Uterus (tissue), 4 donors: Measurements from ENCODE around the gene EPS8L2. TPM values are rescaled to one million over a fixed set of nuclear protein-coding genes. Genes with fewer than 3 reads are reported as not detected.
A peak's percentile ranks its signal among the peaks of the same experiment; 100 is the strongest.

Source experiments
- DNase-seq, 2 donors: peaks; one replicate each; pipeline ENCODE4 v3.0.0-alpha.2; 2019 to 2020
- H3K27ac ChIP-seq, 2 donors: fragments of 200-600 bp; sonication (generic); 1 replicate in 1 of 2; 2 replicates in 1 of 2; pipeline ENCODE4 v1.5.1; 2016 to 2018
- H3K27me3 ChIP-seq, 2 donors: fragments of 200-600 bp; sonication (generic); one replicate each; pipeline ENCODE4 v1.5.1; 2018 to 2019; ENCODE audit warnings: control low read depth in 1 of 2
- H3K36me3 ChIP-seq, 2 donors: fragments of 200-600 bp; sonication (generic); one replicate each; pipeline ENCODE4 v1.5.1; 2019; ENCODE audit warnings: control low read depth in 1 of 2
- H3K4me1 ChIP-seq, 2 donors: fragments of 200-600 bp; sonication (generic); one replicate each; pipeline ENCODE4 v1.5.1; 2018 to 2019; ENCODE audit warnings: control low read depth in 1 of 2
- H3K4me3 ChIP-seq, 2 donors: fragments of 200-600 bp; sonication (generic); 1 replicate in 1 of 2; 2 replicates in 1 of 2; pipeline ENCODE4 v1.5.1; 2018 to 2019; ENCODE audit warnings: mild to moderate bottlenecking in 1 of 2
- H3K9me3 ChIP-seq, 2 donors: fragments of 200-600 bp; sonication (generic); one replicate each; pipeline ENCODE4 v1.5.1; 2019; ENCODE audit warnings: control low read depth in 1 of 2
- POLR2A ChIP-seq, 2 donors: fragments of 450-650 bp; IDR thresholded peaks; one replicate each; pipeline ENCODE4 v1.6.1; 2016; ENCODE audit warnings: antibody characterized with exemption in 2 of 2, mild to moderate bottlenecking in 1 of 2, moderate library complexity in 1 of 2
- intact Hi-C: fragments of 100-400 bp; cut with DNase I; formaldehyde crosslinking; loops from one replicate; pipeline ENCODE4 v1.15.1; 2023; ENCODE audit warnings: low total_unique reads
- total RNA-seq, 4 donors: library from RNA; depleted of rRNA in 3 of 4; stranded (reverse); fragments of >200 nt in 3 of 4; gene quantifications; one replicate each; pipeline versions ENCODE4 v1.1.0 to v1.2.4, GENCODE V29; 2014 to 2023
- TF ChIP-seq, protein P1 (sequence below), 4 experiments: fragments of 200-600 bp in 2 of 4; fragments of 450-650 bp in 2 of 4; sonication (generic) in 2 of 4; IDR thresholded peaks; one replicate each; pipeline ENCODE4 v1.5.1; 2016 to 2019; ENCODE audit warnings: antibody characterized with exemption in 4 of 4, mild to moderate bottlenecking in 2 of 4, moderate library complexity in 1 of 4
- donor health status: DM: yes; HTN: yes; CAD: no.

The EPS8L2 gene
- total RNA-seq, 4 donors from 2014 or later, result 12.2 to 52.8 (median 32.3) TPM

DNA sequence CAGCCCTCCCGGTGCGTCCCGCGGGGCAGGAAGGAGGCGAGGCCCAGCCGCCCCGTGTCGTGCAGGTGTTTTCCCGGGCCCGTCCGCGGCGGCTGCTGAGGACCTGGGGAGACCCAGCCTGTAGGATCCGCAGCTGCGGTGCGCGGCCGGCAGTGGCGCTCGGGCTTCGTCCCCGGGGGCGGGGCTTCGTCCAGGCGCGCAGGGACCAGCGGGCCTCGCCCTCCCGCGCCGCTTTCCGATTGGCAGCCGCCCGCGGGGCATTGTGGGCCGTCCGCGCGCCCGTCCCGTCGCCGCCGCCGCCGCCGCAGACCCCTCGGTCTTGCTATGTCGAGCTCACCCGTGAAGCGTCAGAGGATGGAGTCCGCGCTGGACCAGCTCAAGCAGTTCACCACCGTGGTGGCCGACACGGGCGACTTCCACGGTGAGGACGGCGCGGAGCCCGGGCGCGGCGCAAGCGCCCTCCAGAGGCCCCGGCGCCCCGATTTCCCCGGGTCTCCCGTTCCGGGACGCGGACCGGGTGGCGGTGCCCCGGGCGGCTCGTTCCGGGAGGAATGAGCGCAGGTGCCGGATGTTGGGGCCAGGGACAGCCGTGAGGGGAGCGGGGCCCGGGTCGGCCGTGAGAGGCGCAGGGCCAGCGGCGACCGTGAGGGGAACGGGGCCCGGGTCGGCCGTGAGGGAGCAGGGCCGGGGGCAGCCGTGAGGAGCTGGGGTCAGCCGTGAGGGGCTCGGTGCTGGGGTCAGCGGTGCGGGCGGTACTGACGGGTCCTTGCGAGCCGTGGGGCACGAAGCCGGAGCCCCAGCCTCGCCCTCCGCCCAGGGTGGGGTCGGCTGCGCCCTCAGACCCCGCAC, 41.4 kb downstream of the EPS8L2 start, which contains the start of gene TALDO1:
Gene TALDO1, plus strand, starts transcription at position 307 of the 849 bp plus-strand sequence. Its CDS starts 18 bp downstream, at position 325.
- peak; percentile 86 to 91 for DNase-seq
- Histone ChIP-seq H3K27me3 (no peaks in the 10 kb centered on the region), H3K36me3 (no peaks in the 10 kb centered on the region), H3K27ac (peak within 1 kb of the TSS; percentile 59 to 74), H3K4me1 (no peaks in the 10 kb centered on the region), H3K9me3 (no peaks in the 10 kb centered on the region), H3K4me3 (peak within 1 kb of the TSS; percentile 48 to 62)
- TF ChIP-seq, protein P1, sequence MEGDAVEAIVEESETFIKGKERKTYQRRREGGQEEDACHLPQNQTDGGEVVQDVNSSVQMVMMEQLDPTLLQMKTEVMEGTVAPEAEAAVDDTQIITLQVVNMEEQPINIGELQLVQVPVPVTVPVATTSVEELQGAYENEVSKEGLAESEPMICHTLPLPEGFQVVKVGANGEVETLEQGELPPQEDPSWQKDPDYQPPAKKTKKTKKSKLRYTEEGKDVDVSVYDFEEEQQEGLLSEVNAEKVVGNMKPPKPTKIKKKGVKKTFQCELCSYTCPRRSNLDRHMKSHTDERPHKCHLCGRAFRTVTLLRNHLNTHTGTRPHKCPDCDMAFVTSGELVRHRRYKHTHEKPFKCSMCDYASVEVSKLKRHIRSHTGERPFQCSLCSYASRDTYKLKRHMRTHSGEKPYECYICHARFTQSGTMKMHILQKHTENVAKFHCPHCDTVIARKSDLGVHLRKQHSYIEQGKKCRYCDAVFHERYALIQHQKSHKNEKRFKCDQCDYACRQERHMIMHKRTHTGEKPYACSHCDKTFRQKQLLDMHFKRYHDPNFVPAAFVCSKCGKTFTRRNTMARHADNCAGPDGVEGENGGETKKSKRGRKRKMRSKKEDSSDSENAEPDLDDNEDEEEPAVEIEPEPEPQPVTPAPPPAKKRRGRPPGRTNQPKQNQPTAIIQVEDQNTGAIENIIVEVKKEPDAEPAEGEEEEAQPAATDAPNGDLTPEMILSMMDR (IDR thresholded peaks at IDR 0.05), result peak in 3 of 4 experiments; percentile 44 to 51 (median 50)
- TF ChIP-seq POLR2A (IDR thresholded peaks at IDR 0.05), result peak in 1 of 2 donors; percentile 75
- intact Hi-C loops, result no loop called here

DNA sequence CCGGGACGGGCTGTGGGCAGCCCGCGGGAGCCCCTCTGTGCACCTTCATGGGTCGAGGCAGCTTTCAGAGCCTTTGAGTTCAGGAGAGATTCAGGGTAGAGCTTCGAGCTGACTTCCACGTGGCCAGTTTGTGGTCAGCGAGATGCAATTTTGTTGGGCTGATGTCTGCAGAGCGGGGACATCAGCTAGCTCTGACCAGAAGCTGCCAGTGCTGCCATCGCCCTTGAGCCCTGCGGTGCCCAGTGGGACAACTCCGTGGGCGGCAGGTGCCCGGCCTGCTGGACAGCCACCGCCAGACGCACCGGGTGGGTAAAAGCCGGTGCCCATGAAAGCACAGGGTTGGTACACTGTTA, 42.0 kb downstream of the EPS8L2 start:
- H3K36me3 ChIP-seq, result no peaks in the 10 kb centered on the region

DNA sequence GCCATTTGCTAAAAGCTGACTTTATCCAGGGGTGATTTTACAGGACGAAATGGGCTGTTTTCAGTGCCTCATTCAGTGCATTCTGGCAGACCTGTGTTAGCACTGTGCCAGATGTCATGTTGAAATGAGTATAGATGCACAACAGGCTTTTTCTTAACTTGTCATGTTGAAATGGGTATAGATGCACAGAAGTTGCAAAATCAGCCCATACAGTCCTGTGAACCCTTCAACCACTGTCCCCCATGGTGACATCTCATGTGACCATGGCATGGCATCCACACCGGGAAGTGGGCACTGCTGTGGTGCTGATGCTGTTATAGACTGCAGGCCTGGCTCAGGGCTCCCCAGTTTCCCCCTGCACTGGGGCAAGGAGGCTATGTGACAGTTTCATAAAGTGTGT, 43.7 kb downstream of the EPS8L2 start:
- intact Hi-C loops, result no loop called here
- Histone ChIP-seq H3K27ac (no peak overlapping the region), H3K4me1 (no peaks in the 10 kb centered on the region)

More for the DNA sequence above, 42.0 kb downstream of the EPS8L2 start:
- Histone ChIP-seq H3K4me3 (peak overlapping the region; percentile 48 to 62), H3K9me3 (no peaks in the 10 kb centered on the region), H3K4me1 (no peaks in the 10 kb centered on the region), H3K27ac (peak overlapping the region; percentile 59 to 74), H3K27me3 (no peaks in the 10 kb centered on the region)
- intact Hi-C loops, result no loop called here
- TF ChIP-seq POLR2A (IDR thresholded peaks at IDR 0.05), result no peak
- TF ChIP-seq, protein P1 (IDR thresholded peaks at IDR 0.05), result no peak
- DNase-seq, result no peak

DNA sequence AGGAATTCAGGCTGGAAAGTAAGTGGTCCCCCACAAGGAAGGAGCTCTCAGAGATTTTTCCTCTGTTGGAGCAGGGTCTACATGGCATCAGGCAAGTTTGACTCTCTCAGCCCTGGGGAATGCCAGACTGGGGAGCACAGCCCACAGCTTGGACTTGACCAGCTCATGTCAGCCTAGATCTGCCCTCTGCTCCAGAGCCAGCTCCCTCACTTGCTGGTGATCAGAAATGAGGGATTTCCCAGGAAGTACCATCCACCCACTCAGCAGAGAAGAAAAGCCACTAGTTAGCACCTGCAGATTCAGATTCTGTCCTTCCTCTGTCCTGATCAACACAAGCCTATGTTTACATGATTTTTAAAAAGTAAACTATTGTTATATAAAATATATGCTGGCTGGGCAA, 54.2 kb downstream of the EPS8L2 start:
- intact Hi-C loops, result no loop called here
- no peak overlapping the region for H3K4me3 ChIP-seq
- no peaks in the 10 kb centered on the region for H3K9me3 ChIP-seq
- no peaks in the 10 kb centered on the region for H3K36me3 ChIP-seq
- TF ChIP-seq, protein P1 (IDR thresholded peaks at IDR 0.05), result no peak
- no peak for TF ChIP-seq POLR2A (IDR thresholded peaks at IDR 0.05)
- DNase-seq, result no peak
- H3K27me3 ChIP-seq, result no peaks in the 10 kb centered on the region
- H3K4me1 ChIP-seq, result no peaks in the 10 kb centered on the region
- H3K27ac ChIP-seq, result no peak overlapping the region

More for the DNA sequence above, 43.7 kb downstream of the EPS8L2 start:
- Histone ChIP-seq H3K36me3 (no peaks in the 10 kb centered on the region), H3K9me3 (no peaks in the 10 kb centered on the region), H3K4me3 (no peak overlapping the region), H3K27me3 (no peaks in the 10 kb centered on the region)
- TF ChIP-seq, protein P1 (IDR thresholded peaks at IDR 0.05), result no peak
- no peak for TF ChIP-seq POLR2A (IDR thresholded peaks at IDR 0.05)
- DNase-seq, result no peak

DNA sequence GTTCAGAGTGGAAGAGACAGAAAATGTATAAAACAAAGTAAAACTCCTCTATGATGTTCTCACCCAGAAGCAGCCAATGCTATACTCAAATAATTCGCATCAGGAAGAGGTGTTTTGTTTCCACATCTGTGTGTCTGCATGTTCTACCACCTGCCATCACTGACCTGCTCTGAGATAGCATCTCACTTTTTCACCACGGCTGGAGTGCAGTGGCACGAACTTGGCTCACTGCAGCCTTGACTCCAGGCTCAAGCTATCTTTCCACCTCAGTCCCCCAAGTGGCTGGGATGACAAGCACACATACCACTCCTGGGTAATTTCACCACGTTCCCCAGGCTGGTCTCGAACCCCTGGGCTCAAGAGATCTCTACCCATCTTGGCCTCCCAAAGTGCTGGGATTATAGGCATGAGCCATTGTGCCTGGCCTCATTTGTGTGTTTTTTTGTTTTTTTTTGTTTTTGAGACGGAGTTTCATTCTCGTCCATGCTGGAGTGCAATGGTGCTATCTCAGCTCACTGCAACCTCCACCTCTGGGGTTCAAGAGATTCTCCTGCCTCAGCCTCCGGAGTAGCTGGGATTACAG, 55.6 kb downstream of the EPS8L2 start:
- H3K27me3 ChIP-seq, result no peaks in the 10 kb centered on the region
- H3K4me1 ChIP-seq, result no peaks in the 10 kb centered on the region
- no peaks in the 10 kb centered on the region for H3K9me3 ChIP-seq
- H3K4me3 ChIP-seq, result no peak overlapping the region
- no peak overlapping the region for H3K27ac ChIP-seq
- DNase-seq, result no peak
- H3K36me3 ChIP-seq, result no peaks in the 10 kb centered on the region
- TF ChIP-seq, protein P1 (IDR thresholded peaks at IDR 0.05), result no peak
- no peak for TF ChIP-seq POLR2A (IDR thresholded peaks at IDR 0.05)
- intact Hi-C loops, result no loop called here
